Panc1 (cell line): ENCODE results near the gene TJP3. TPM values are rescaled to one million over a fixed set of nuclear protein-coding genes. Genes with fewer than 3 reads are reported as not detected.
A peak's percentile ranks its signal among the peaks of the same experiment; 100 is the strongest.

Experiments
- ATAC-seq: fragments of 200-7000 bp; cut with Tn5 transposase; 2 replicates; pipeline ENCODE4 v1.9.1; 2020; ENCODE audit warnings: mild to moderate bottlenecking, moderate library complexity
- BruUV-seq: library from RNA; stranded (reverse); fragments of 400-500 nt; replicated peaks from 2 replicates; lab custom pipeline; 2021; lab: Mats Ljungman, UMichigan
- CTCF ChIA-PET: fragments of 300-600 bp; sonication (Branson Sonifier 250); formaldehyde crosslinking; loops from one replicate; lab custom pipeline; 2022; ENCODE audit warnings: antibody characterized with exemption; lab: Charles Lee
- POLR2A ChIA-PET: fragments of 300-600 bp; sonication (Branson Sonifier 250); formaldehyde crosslinking; loops from one replicate; lab custom pipeline; 2022; ENCODE audit warnings: antibody characterized with exemption; lab: Charles Lee
- DNase-seq: peaks from one replicate; pipeline ENCODE4 v3.0.0-alpha.2; 2010; ENCODE audit warnings: low read depth, low spot score
- H3K27ac ChIP-seq: 2 replicates; pipeline ENCODE4 v1.5.1; 2011; ENCODE audit warnings: mild to moderate bottlenecking, low read length, inconsistent platforms
- H3K27me3 ChIP-seq: fragments of 200-500 bp; sonication (Bioruptor generic); 2 replicates; pipeline ENCODE4 v1.6.0; 2014; ENCODE audit warnings: low read length, inconsistent platforms; ENCODE audit not compliant: control insufficient read depth, insufficient read depth
- H3K36me3 ChIP-seq: fragments of 200-500 bp; sonication (Bioruptor generic); 2 replicates; pipeline ENCODE4 v1.5.1; 2014; ENCODE audit warnings: inconsistent platforms, mild to moderate bottlenecking, low read length, moderate library complexity; ENCODE audit not compliant: control insufficient read depth, insufficient read depth
- H3K4me1 ChIP-seq: 2 replicates; pipeline ENCODE4 v1.5.1; 2011; ENCODE audit warnings: inconsistent platforms, mild to moderate bottlenecking, low read length, moderate library complexity; ENCODE audit not compliant: control insufficient read depth, insufficient read depth
- H3K4me3 ChIP-seq, 2 experiments: 2 replicates each; pipeline ENCODE4 v1.5.1; 2011 to 2012; ENCODE audit warnings: low read depth in 2 of 2, low read length in 2 of 2, mild to moderate bottlenecking in 2 of 2, inconsistent platforms in 1 of 2, moderate library complexity in 1 of 2
- H3K9me3 ChIP-seq: fragments of 200-500 bp; sonication (Bioruptor generic); 2 replicates; pipeline ENCODE4 v1.5.1; 2014; ENCODE audit warnings: low read depth, mild to moderate bottlenecking, inconsistent platforms, low read length, moderate library complexity; ENCODE audit not compliant: control insufficient read depth, insufficient read depth
- CTCF ChIP-seq: fragments of 450-650 bp; IDR thresholded peaks from 2 replicates; pipeline ENCODE4 v1.5.1; 2017; ENCODE audit warnings: mild to moderate bottlenecking
- POLR2AphosphoS5 ChIP-seq: IDR thresholded peaks from 2 replicates; pipeline ENCODE4 v1.6.1; 2012; ENCODE audit warnings: mild to moderate bottlenecking, low read depth, low read length, moderate library complexity
- REST ChIP-seq, 2 experiments: IDR thresholded peaks; 2 replicates each; pipeline ENCODE4 v1.6.1; 2011 to 2012; ENCODE audit warnings: low read depth in 2 of 2, control low read depth in 1 of 2, low read length in 1 of 2, mild to moderate bottlenecking in 1 of 2, moderate library complexity in 1 of 2; ENCODE audit not compliant: insufficient read depth in 1 of 2
- SIN3A ChIP-seq: IDR thresholded peaks from 2 replicates; pipeline ENCODE4 v1.6.1; 2012; ENCODE audit warnings: low read depth, mild to moderate bottlenecking, low read length, moderate library complexity, borderline replicate concordance; ENCODE audit not compliant: insufficient read depth
- TCF7L2 ChIP-seq: IDR thresholded peaks from 2 replicates; pipeline ENCODE4 v1.6.1; 2011; ENCODE audit warnings: mild to moderate bottlenecking, low read depth, low read length, inconsistent platforms
- in situ Hi-C: cut with HindIII; loops from 2 replicates; pipeline ENCODE4 v1.10.0; 2016; ENCODE audit warnings: low sequenced_read_pairs, low pct_unique_long_range_greater_than_20kb
- intact Hi-C: fragments of 100-400 bp; cut with micrococcal nuclease; formaldehyde crosslinking; loops from one replicate; pipeline ENCODE4 v1.10.0; 2022; ENCODE audit not compliant: unreplicated experiment
- total RNA-seq: library from RNA; stranded (reverse); gene quantifications from one replicate; pipeline ENCODE4 v1.2.1, GENCODE V29; 2021; ENCODE audit not compliant: unreplicated experiment

TJP3 gene
- total RNA-seq, 1 experiment from 2014 or later, result 2.7 TPM

GRCh38 chr19:3700242-3701032 is 7.7 kb upstream of the TJP3 start, which contains the start of gene PIP5K1C:
Gene PIP5K1C, minus strand, starts transcription at chr19:3700468. Its CDS starts 78 bp downstream, at chr19:3700390.
- DNase-seq (peak; percentile 61), ATAC-seq (peak; percentile 91)
- ChIA-PET POLR2A (no interaction called here), CTCF (no interaction called here)
- H3K4me3 ChIP-seq, result peak within 1 kb of the TSS; percentile 62 to 66
- H3K27me3 ChIP-seq, result no peaks in the 10 kb centered on the region
- no peaks in the 10 kb centered on the region for H3K36me3 ChIP-seq
- no TSS peak for BruUV-seq
- in situ Hi-C loops, result no loop called here
- H3K27ac ChIP-seq, result peak within 1 kb of the TSS; percentile 61
- intact Hi-C loops, result no loop called here
- H3K9me3 ChIP-seq, result no peaks in the 10 kb centered on the region
- TF ChIP-seq CTCF (peak; percentile 88), SIN3A (no peak), TCF7L2 (no peak), POLR2AphosphoS5 (no peak)
- no peaks in the 10 kb centered on the region for H3K4me1 ChIP-seq

- BruUV-seq, result no TSS peak
- ATAC-seq, result no peak
Measured at GRCh38 chr19:3701200-3701599, 7.0 kb upstream of the TJP3 start.

More at GRCh38 chr19:3701200-3701599, 7.0 kb upstream of the TJP3 start:
- ChIA-PET CTCF (no interaction called here), POLR2A (no interaction called here)
- H3K27me3 ChIP-seq, result no peaks in the 10 kb centered on the region
- in situ Hi-C loops (no loop called here), intact Hi-C loops (no loop called here)
- H3K27ac ChIP-seq, result no peak overlapping the region
- H3K36me3 ChIP-seq, result no peaks in the 10 kb centered on the region
- no peak for TF ChIP-seq SIN3A
- no peak for TF ChIP-seq REST (IDR thresholded peaks at IDR 0.05; ENCODE audit: insufficient read depth in 1 of 2, low read depth in 2 of 2, low read length in 1 of 2)
- no peak for TF ChIP-seq TCF7L2
- TF ChIP-seq CTCF, result no peak
- no peak for TF ChIP-seq POLR2AphosphoS5
- no peaks in the 10 kb centered on the region for H3K4me1 ChIP-seq
- no peaks in the 10 kb centered on the region for H3K9me3 ChIP-seq
- no peak overlapping the region for H3K4me3 ChIP-seq
- no peak for DNase-seq
